LNCaP clone FGC (cell line): Measurements from ENCODE around the gene GGNBP2.
A peak's percentile ranks its signal among the peaks of the same experiment; 100 is the strongest.

ENCODE experiments used
- DNase-seq: peaks from one replicate; pipeline ENCODE4 v3.0.0-alpha.2; 2011; ENCODE audit warnings: low read depth
- H3K4me3 ChIP-seq: 2 replicates; pipeline ENCODE4 v1.5.1; 2011; ENCODE audit warnings: mild to moderate bottlenecking, low read depth, low read length, control low read depth
- CTCF ChIP-seq: IDR thresholded peaks from 2 replicates; pipeline ENCODE4 v1.5.1; 2012; ENCODE audit warnings: mild to moderate bottlenecking; ENCODE audit not compliant: control insufficient read depth, insufficient read depth; ENCODE audit errors: extremely low read depth

GGNBP2 gene

GRCh38 chr17:36527621-36528250 is 17.0 kb upstream of the GGNBP2 start:
- DNase-seq, result no peak
- H3K4me3 ChIP-seq, result no peak overlapping the region
- TF ChIP-seq CTCF, result no peak

GRCh38 chr17:36529121-36529520 is 15.6 kb upstream of the GGNBP2 start:
- DNase-seq, result no peak
- TF ChIP-seq CTCF, result no peak
- H3K4me3 ChIP-seq, result no peak overlapping the region

- no peak for DNase-seq
- no peak overlapping the region for H3K4me3 ChIP-seq
- no peak for TF ChIP-seq CTCF
These were observed 12.2 kb upstream of the GGNBP2 start for GRCh38 chr17:36532435-36532975.

GRCh38 chr17:36533935-36534839 is 10.5 kb upstream of the GGNBP2 start:
- peak; percentile 66 for DNase-seq
- H3K4me3 ChIP-seq, result peak overlapping the region; percentile 74
- peak; percentile 53 for TF ChIP-seq CTCF

- H3K4me3 ChIP-seq, result peak within 1 kb of the TSS; percentile 74
- peak; percentile 81 for DNase-seq
- TF ChIP-seq CTCF, result peak; percentile 16; the same call in 1 of the 2 replicates
These were observed 9.7 kb upstream of the GGNBP2 start, which contains the start of the genes MYO19 and PIGW for GRCh38 chr17:36534840-36535668. TSS of gene MYO19 (minus strand) at chr17:36534868. CDS start at chr17:36532538, 2,330 bp downstream. TSS of gene PIGW (plus strand) at chr17:36534987. CDS start at chr17:36537102, 2,115 bp downstream.

GRCh38 chr17:36535669-36536081 is 9.0 kb upstream of the GGNBP2 start:
- TF ChIP-seq CTCF, result no peak
- DNase-seq, result no peak
- H3K4me3 ChIP-seq, result peak overlapping the region; percentile 74
